HEK293T (cell line): ENCODE results near the gene TNFRSF11A.

ENCODE experiments used
- ARNT ChIP-seq: fragments of 450-650 bp; IDR thresholded peaks from 2 replicates; pipeline ENCODE4 v1.6.1; 2017; ENCODE audit warnings: mild to moderate bottlenecking
- BHLHE40 ChIP-seq: fragments of 450-650 bp; IDR thresholded peaks from 2 replicates; pipeline ENCODE4 v1.6.1; 2016; ENCODE audit warnings: mild to moderate bottlenecking, moderate library complexity, borderline replicate concordance
- ELF4 ChIP-seq: fragments of 450-650 bp; IDR thresholded peaks from 2 replicates; pipeline ENCODE4 v1.6.1; 2017; ENCODE audit warnings: antibody characterized with exemption
- FOXA1 ChIP-seq: fragments of 450-650 bp; IDR thresholded peaks from 2 replicates; pipeline ENCODE4 v1.6.1; 2016; ENCODE audit warnings: mild to moderate bottlenecking
- FOXM1 ChIP-seq: fragments of 450-650 bp; IDR thresholded peaks from 2 replicates; pipeline ENCODE4 v1.6.1; 2017; ENCODE audit warnings: mild to moderate bottlenecking, borderline replicate concordance
- TARDBP ChIP-seq: fragments of 450-650 bp; IDR thresholded peaks from 2 replicates; pipeline ENCODE4 v1.6.1; 2016

DNA sequence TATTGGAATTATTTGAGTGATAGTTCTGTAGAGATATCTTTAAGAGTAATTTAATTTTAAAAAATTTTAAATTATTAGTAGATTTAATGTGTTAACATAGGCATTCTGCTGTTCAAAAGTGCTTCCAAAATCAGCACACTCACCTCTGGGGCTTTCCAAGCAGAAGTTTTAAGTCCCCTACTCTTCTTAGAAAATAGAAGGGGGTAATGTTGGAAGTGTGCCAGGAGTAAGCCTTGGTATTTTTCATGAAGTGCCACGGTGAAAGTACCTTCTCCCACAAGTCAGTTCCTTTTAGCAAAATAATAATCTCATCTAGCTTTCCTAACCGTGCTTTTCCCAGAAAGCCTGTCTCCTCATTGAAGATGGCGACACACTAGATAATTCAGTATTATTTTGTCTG, 3.9 kb upstream of the TNFRSF11A start:
- TF ChIP-seq FOXM1 (no peak), ELF4 (no peak), TARDBP (no peak), ARNT (no peak), BHLHE40 (no peak), FOXA1 (no peak)
